HG02938 (cell line): ENCODE results near the gene MEX3C.

Experiments
- ATAC-seq: cut with Tn5 transposase; IDR thresholded peaks from one replicate; pipeline ENCODE4 v1.9.1; 2021; ENCODE audit warnings: mild to moderate bottlenecking, moderate library complexity; ENCODE audit not compliant: unreplicated experiment

Gene MEX3C

DNA sequence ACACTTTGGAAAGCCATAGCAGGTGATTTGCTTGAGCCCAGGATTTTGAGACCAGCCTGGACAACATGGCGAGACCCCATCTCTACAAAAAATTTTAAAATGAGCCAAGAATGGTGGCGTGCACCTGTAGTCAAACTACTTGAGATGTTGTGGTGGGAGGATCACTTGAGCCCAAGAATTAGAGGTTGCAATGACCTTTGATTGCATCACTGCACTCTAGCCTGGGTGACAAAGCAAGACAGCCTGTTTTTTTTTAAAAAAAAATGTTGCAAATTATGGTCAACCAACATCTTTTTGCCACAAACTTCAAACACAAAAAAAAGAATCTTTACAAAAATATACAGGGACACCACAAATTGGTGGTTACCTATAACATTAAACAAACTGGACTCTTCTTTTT, 40.3 kb downstream of the MEX3C start:
- no peak for ATAC-seq

DNA sequence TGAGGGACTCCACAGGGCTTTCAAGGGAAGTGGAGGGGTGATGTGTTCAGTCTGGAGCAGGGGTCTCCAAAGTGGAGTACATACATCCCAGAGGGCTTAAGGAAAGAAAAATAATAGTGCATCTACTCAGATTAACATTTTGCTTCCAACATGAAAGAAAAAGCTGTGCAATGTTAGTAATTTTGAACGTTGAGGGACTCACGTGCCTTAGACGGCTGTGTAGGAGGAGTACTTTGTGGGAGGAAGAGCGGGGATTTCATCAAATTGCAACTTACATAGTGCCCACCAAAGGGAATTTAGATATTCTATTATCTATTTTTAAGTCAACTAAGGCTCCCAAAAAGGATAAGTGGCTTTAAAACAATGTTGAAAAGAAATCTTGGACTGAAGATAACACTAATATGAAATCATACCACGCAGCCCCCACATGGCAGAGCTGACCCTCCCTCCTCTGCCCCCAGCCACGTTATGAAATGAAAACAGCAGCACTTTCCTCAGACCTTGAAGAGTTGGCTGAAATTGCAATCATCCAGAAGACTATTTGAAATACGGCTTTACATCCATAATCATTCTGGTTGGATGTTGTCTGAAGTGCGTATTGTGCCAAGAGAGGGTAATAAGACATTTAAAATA, 42.9 kb downstream of the MEX3C start:
- ATAC-seq, result no peak

DNA sequence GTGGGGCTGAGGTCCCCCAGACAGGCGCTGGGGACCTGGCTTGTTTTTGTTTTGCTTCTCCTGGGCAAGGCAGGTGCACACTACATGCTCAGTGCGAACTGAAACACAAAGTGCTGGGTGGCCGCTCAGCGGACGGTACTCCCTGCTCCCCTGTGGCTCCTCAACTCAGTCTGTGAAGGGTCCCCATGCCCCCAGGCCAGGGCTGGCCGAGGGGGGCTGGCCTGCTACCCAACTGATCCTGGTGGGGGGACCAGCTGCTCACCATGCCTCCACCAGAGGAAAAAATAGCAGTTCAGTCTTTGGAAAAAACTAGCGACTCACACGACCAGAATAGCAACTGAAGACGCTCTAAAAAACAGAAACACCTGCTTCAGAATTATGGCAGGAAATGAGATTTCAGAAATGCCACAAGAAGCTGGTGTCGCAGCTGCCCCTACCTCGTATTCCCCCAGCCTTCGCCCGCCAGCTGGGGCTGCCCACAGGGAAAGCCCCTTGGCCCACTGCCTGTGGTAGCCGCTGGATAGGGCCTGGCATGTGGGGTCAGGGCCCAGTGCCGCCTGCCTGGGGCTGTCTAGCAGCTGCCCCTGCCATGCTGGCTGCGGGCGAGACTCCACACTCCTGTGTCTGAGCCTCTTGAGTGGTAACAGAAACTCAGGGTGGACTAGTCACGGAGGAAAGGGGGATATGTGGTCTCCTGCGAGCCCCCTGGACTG, 43.7 kb downstream of the MEX3C start:
- peak; percentile 73 for ATAC-seq

DNA sequence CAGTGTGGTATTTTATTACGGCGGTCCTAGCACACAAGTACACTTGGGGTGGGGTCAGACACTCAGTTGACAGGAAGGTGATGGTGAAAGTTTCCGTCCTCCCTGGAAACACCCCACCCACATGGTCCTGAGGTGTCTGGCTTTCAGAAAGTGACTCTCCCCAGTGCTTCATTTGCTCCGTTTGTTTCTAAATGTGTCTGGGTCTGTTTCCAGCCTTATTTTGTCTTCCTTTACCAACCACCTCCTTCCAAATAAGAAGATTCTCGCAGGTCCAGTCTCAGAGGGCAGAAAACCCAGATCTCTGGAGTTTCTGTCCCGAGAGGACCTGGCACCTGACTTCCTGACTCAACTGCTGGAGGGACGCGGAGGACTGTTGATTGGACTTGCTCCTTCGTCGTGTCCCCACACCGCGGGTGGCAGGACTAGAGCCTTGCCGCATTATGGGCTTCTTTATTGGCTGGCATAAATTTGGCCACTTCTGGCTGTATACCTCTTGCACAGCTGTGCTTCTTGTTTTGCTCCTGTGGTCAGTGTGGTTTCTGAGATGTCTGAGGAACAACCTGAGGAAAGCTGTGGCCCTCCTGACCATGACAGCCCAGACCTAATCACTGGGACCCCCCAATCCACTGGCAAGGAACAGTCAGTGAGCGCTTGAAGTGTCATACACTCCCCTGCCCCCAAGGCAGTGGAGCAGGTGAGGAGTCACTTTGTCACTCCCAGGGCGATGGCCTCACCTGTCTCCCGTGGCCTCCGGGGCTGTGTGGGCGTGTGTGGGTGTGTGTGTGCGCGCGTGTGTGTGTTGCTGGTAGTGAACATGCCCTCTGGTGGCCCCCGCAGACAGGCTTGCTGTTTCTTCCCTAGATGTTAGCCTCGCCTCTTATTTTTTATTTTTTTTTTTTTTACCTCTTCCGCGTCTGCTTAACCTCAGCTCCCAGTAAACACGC, 45.6 kb downstream of the MEX3C start:
- ATAC-seq, result peak; percentile 33

DNA sequence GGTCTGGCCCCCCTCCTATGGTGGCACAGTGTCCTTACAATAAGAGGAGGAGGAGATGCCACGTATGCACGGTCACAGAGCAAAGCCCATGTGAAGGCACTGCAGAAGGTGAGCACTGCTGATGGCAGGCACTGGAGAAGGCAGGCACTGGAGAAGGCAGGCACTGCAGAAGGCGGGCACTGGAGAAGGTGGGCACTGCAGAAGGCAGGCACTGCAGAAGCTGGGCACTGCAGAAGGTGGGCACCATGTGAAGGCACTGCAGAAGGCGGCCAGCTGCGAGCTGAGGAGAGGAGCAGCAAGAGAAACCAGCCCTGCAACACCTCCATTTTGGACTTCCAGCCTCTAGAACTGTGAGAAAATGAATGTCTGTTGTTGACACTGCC, 46.3 kb downstream of the MEX3C start:
- no peak for ATAC-seq

DNA sequence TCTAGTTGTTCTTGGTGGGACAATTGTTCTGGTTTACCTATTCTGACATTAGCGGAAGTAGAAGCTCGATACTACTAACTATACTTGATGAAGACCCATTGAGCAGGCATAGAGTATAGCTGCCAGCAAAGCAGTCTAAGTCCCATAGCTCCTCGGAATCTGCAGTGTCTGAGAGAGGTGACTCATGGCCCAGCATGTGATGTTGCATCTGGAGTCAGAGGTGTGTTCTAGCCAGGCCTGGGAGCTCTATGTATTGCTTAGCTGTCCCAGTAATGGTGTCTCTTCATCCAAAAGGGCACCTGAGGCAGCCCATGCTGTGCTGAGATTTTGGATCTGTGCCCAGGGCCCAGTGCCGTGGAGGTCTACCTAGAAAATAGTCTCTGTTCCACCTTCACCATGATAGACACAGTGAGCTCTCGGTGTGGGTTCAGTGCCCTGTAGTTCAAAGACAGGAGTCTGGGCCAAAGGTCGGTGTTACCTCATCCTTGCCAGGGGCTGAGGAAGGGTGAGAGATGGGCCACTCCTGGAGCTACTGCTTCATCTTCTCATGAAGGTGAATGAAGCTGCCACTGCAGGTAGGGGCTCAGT, 47.3 kb downstream of the MEX3C start:
- no peak for ATAC-seq

DNA sequence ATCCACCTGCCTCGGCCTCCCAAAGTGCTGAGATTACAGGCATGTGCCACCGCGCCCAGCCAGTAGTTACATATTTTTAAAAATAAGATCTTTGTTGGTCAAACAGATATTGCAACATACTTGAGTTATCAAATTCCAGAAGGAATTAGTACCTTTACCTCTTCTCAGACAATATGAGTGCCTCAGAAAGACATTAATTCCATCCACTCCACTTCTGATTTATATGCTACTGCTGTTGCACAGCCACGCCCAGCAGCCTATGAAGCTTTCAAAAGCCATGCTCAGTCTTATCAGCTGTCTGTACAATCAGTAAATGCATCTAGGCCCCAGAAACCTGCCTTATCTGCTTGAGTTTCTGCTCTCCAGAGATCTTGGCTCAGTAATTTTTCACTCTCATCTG, 47.8 kb downstream of the MEX3C start:
- no peak for ATAC-seq

DNA sequence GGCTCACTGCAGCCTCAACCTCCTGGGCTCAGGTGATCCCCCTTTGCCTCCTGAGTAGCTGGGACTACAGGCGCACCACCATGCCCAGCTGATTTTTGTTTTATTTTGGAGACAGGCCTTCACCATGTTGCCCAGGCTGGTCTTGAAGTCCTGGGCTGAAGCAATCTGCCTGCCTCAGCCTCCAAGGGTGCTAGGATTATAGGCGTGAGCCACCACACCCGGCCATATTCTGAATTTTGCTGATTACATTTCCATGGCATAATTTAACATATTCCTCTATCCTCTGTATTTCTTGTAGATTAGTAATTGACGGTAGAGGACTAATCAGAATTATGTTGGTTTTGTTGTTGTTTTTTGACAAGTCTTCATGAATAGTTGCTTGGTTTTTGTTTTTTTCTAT, 50.6 kb downstream of the MEX3C start:
- ATAC-seq, result no peak

DNA sequence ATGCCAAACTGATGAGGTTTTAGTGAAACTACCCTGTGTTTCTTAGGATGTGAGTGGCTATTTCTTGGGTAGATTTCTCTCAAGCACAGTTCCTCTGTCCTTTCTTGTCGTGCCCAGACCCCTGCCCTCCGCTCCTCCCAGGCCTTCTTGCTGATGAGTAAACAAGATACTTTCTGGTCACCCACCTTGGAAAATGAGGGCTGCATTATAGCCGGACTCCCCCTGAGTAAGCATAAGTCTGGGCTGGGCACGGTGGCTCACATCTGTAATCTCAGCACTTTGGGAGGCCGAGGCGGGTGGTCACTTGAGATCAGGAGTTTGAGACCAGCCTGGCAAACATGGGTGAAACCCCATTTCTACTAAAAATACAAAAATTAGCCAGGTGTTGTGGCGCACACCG, 58.5 kb downstream of the MEX3C start:
- no peak for ATAC-seq

DNA sequence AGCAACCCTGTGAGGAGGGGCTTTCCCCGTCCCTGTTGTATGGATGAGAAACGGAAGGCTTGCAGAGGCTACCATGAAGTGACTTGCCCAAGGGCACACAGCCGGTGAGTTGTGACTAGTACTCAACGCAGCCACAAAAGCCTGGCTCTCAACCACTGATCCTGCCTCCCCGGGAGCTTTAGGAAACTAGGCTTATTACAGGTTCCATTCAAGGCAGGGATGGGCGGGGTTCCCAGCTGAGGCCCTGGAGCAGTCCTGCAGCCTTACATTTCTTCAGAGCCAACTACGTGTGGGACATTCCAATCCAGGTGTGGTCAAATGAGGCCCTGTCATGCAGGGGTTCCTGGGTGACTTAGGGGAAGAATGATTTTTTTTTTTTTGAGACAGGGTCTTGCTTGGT, 59.6 kb downstream of the MEX3C start:
- no peak for ATAC-seq

DNA sequence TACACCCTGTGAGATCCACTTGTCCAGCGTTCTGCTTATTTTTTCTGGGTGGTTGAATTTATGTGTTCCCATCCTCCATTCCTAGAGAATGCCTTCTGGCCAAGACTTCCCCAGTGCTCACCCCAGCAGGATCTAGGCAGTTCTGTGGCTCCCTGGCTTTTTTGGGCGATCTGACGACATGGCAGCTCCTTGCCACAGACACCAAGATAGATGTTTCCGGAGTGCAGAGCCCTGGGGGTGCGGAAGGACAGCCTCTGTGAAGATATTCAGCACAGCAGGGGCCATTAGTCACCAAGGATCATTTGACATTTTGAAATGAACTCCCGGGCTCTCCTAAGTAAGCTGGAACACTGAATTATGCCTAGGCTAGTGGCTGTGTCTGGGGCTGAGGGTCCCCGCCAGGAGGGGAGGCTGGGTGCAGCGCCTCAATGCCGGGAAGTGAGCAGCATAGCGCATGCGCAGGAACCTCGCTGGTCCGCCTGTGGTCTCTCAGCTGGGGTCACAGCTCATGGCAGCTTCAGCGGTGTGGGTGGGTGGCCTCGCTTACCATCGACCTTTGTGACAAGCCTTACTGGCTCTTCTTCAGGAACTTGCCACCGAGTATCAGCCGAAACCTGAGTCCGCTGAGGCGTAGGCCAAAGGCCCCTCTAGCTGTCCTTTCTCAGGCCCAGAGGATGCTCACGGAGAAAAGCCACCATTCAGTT, 60.3 kb downstream of the MEX3C start:
- no peak for ATAC-seq

DNA sequence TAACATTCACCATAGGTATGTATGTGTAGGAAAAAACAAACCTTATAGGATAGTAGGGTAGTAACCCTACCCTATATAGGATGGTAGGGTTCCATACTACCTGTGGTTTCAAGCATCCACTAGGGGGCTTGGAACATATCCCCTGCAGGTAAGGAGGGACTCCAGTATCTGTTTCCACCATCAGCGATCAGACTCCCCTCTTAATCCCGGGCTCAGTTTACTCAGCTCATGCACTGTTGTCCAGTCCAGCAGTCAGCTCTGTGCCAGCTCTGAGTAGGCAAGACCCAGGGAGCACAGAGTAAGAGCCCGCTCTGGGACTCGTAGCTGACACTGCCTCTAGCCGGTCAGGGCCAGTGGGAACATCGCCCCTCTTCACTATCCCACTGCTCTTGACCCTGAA, 61.7 kb downstream of the MEX3C start:
- no peak for ATAC-seq

DNA sequence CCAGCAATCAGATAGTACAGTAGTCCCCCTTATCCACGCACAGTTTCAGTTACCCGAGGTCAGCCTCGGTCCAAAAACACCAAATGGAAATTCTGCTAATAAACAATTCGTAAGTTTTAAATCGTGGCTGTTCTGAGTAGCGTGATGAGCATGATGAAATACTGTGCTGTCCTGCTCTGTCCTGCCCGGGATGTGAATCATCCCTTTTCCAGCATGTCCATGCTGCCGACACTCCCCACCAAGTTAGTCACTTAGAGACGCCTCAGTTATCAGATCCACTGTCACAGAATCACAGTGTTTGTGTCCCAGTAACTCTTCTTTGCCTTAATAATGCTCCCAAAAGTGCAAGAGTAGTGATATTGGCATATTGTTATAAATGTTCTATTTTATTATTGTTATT, 62.1 kb downstream of the MEX3C start:
- ATAC-seq, result no peak

DNA sequence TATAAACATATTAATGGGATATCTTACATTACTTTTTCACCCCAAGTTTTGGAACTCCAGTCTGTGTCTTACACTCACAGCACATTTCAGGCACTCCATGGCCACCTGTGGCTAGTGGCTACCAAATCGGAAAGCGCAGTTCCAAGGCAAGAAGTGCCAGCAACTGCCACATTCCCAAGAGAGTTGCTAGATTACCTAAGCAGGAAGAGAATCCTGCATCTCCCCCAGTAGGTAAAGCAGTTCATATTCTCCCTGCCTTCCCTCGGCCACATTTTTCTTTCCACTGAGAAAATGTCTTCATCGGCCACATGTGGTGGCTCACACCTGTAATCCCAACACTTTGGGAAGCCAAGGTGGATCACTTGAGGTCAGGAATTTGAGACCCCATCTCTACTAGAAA, 62.8 kb downstream of the MEX3C start:
- ATAC-seq, result no peak

DNA sequence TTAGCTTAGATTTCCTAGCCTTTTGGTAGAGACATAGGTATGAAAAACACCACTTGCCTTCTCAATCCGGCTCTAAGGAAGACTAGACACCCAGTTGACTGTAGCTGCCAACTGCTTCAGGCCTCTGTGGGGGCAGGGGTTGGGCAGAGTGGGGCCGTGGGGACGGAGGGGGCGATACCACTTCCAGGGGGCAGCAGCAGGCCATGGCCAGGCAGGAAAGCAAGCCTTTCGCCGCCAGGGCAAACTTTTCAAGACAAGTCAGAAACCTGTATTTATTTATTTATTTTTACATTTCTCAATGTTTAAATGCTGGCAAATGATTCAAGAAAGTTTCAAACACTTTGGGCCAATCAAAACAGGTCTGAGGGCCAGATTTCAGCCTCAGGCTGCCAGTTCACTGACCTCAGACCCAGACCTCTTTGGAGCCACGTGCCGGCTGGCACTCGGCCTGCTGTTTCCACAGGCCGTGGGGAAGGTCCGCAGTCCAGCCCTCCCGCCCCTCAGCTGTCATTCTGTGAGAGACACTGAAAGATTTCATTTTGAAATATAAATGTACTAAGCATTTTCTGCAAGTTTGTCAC, 63.8 kb downstream of the MEX3C start:
- ATAC-seq, result no peak

DNA sequence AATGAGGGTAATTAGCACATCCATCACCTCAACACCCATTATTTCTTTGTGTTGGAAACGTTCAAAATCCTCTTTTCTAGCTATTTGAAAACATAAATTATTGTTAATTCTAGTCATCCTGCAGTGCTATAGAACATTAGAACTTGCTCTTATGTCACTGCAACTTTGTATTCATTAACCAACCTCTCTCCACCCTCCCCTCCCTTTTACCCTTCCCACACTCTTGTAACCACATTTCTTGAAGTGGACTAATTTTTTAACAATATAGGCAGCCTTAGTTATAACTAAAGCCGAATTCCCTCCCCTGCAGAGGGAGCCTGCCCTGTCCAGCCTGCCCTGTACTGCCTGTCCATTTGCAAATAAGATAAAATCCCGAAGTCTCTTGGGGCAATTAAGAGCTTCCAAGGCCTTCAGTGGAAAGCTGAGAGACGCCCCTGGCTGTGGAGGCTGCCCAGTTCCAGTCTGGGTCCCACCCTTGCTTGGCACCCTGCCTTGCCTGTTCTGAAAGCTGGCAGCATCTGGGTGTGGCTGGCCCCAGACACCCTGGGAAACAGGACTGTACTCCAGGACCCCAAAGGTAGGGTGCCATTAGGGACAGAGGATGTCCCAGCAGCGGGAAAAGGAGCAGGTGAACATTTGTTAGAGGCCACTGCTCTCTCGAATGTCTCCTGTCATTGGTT, 65.1 kb downstream of the MEX3C start:
- no peak for ATAC-seq

DNA sequence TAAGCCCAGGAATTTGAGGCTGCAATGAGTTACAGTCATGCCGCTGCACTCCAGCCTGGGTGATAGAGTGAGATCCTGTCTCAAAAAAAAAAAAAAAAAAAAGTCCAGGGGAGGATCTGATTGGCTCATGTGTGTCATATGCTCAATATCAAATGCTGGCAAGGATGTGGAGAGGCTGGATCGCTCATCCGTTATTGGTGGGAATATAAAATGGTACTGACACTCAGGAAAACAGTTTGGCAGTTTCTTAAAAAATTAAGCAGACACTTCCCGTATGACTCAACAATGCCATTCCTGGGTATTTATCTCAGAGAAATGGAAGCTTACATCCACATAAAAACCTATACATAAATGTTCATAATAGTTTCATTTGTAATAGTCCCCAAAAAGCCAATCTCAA, 68.9 kb downstream of the MEX3C start:
- no peak for ATAC-seq

DNA sequence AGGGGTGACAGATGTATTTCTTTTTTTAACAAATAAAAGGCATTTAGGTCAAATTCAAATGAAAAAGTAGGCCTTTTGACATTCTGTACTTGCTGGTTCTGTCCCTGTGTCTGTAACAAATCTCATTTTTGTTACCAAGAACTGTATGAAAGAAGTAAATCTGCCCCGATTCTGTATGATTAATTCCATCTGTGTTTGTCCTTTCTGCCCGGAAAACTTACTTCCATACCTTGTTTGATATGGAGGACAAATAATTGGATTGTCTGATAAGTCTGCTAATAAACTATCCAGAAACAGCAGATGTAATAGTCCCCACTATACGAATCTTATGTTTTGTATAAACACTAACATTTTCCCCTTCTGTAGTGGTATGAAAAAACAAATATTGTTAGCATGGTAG, 69.8 kb downstream of the MEX3C start:
- ATAC-seq, result no peak

DNA sequence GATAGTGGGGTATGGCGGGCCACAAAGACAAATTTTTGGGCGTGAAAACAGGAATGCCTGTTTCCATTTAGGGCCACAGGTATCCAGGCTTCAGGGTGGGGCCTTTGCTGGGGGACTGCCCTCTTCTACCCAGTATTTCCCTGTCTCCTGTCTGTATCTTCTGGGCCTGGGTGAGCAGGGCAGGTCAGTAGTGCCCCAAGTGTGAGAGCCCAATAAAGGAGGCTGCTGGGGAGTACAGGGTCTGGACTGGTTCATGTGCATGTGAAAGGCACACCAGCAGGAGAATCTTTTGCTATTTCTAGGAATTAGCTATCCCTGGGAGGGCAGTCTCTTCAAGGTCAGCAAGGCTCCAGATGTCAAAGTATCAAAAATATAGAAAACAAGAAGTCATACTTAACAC, 71.5 kb downstream of the MEX3C start:
- no peak for ATAC-seq
